TTC549 (cell line): ENCODE data around the gene HNRNPR.
"Not testable (repeated sequence)": the region's sequence is repeated elsewhere in the genome, so short reads cannot be mapped to it uniquely, and the experiment has no call there.

Source experiments
- FAIRE-seq: peaks from 2 replicates; lab custom pipeline; 2012; peaks lifted over from hg19 to GRCh38; lab: Jason Lieb, UNC

Gene HNRNPR

DNA sequence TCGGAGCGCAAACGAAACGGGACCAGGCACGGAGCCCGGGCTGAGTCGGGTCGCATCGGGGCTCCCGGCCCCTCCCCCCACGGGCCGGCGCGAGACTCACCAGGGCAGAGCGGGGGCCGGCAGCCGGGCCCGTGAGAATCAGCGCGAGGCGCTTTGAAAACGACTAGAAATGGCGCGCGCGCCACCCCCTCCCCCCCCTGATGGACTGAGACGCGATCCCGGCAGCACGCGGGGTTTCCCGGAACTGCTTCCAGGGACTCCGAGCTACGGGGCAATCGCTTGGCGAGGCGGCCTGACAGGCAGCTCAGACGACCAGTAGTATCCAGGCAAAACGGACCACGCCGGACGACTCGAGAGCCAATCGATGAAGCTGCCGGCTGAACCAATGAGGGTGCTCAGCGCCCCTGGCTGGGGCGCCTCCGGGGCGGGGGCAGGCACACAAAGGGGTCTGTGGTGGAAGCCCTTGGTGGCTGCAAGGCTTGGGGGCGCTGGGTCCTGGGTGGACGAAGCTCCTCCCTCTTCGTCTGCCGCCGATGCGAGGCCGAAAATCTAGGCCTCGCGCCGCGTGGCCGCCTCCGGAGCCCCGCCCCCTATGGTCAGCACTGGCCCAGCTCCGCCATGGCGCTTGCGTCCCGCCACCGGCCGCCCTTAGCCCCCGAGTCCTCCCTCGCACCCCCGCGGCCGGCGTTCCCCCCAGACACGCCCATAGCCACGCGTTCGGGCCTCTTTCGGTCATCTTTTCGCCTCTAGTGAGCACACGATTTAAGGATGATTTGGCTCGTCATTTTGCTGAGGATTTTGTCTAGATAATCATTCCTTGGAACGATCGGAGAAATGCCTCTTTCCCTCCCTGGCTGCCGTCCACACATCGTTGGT, at the start of gene HNRNPR:
TSS of gene HNRNPR (minus strand) at position 174 of the 876 bp plus-strand sequence. CDS start 3,276 bp downstream, outside the sequence.
- FAIRE-seq: peak; percentile 92

DNA sequence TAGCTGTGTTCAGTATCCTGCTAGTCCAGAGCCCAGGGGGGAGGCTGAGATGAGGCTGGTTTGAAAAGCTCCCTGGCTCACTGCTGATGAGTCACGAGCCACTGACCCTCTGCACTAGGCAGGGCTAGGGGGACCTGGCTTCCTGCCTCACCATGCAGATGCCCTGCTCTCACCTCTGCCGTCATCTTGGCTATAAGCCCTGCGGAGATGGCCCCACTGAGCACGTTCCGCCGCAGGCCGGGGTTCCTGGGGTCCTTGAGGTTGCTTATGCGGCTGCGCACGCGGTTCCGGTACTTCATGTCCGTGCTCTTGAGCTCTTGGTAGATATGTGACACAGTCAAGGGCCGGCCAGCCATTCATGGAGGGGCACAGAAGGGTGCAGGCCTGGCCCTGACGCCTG, 49.6 kb upstream of the HNRNPR start:
- no peak for FAIRE-seq

DNA sequence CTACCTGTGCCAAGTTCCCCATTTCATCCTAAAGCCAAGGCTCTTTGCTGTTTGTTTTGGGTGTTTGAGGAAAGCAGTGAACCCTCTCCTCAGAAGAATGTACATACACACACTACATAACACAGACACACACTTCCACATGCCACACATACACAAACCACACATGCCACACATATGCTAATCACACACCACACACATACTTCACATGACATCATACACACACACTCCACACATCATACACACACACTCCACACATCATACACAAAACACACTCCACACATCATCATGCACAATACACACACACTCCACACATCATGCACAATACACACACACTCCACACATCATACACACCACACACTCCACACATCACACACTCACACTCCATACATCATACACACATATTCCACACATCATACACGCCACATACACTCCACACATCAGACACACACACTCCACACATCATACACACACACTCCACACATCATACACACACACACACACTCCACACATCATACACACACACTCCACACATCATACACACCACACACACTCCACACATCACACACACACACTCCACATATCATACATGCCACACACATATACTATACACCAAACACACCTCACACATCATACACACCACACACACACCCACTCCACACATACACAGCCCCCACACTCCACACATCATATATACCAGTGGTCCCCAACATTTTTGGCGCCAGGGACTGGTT, 48.2 kb upstream of the HNRNPR start:
- no peak for FAIRE-seq

DNA sequence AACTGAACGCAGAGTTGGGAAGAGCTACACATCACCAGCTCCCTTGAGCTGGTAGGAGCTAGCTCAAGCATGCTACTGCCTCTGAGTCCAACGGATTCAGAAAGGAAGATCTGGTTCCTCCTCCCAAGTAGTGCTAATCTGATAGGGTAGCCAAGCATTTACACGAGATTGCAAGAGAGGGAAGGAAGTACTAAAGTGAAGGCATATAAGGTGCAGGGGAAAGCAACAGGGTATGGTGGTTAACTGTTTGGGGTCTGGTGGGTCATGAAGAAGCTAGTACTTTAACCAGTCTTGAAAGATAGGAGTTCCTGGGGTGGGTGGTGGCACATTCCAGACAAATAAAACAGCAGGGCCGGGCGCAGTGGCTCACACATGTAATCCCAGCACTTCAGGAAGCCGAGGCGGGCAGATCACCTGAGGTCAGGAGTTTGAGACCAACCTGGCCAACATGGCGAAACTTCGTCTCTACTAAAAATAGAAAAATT, 45.8 kb upstream of the HNRNPR start:
- no peak for FAIRE-seq

DNA sequence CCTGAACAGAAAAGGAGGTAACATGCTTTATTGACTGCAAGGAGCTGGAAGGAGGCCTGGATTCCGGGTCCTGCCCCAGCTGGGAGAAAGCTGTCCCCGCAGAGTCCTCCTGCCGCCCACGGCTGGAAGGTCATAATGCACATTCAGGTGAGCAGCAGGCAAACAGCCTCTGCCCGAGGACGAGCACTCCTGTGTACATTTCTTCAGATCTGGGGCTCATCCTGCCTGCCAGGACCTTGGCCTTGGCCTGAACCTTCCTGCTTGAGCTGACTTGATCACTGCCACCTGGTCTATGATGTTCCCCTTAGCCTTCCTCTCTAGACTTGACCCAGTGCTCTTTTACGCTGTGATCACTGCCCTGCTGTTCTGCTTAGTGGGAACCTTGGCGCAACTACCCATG, 43.4 kb upstream of the HNRNPR start:
- no peak for FAIRE-seq

DNA sequence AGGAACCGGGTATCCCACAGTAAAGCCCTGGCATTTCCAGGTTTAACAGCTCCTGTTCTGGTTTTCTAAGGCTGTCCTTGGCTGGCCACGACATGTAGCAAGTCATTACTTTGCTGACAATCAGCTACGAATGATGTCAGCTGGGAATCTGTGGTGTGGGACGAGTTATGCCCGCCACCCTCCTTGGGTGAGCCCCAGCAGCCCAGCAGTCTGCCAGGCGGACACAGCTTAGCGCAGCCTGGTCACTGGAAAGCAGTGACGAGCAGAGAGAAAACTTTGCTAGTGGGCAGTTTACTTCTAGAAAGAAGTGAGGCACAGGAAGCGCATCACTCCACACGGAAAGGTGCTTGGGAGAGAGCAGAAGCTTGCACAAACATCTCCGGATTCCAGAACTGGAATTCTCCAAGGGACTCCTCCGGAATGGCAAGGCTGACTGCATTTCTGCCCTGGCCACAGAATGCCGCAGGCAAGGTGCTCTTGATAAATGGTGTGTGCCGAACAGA, 41.1 kb upstream of the HNRNPR start:
- FAIRE-seq: no peak

DNA sequence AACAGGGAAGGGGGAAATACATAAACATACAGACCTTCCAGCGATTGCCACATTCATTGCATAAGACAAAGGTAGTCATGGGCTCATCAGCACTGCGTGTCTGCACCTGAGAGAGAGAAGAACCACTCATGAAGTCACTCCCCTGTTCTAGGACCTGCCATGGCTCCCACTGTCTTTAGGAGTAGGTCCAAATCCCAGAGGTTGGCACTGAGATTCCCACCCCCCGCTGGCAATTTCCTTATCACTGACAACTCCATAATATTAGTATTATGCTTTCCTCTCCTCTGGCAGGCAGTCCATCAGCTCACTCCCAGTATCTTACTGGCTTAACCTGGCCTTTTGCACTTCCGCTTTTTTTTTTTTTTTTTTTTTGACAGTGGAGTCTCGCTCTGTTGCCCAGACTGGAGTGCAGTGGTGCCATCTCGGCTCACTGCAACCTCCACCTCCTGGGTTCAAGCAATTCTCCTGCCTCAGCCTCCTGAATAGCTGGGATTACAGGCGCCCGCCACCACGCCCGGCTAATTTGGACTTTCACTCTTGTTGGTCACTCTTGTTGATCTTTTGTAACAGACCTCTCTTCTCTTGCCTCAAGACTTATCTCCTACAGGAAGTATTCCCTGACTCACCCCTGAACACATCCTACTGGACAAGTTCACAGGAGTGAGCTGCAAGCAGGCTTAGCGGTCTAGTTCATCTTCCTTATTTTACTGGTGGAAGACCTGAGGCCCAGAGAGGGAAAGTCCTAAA, 40.4 kb upstream of the HNRNPR start:
- FAIRE-seq: no peak

DNA sequence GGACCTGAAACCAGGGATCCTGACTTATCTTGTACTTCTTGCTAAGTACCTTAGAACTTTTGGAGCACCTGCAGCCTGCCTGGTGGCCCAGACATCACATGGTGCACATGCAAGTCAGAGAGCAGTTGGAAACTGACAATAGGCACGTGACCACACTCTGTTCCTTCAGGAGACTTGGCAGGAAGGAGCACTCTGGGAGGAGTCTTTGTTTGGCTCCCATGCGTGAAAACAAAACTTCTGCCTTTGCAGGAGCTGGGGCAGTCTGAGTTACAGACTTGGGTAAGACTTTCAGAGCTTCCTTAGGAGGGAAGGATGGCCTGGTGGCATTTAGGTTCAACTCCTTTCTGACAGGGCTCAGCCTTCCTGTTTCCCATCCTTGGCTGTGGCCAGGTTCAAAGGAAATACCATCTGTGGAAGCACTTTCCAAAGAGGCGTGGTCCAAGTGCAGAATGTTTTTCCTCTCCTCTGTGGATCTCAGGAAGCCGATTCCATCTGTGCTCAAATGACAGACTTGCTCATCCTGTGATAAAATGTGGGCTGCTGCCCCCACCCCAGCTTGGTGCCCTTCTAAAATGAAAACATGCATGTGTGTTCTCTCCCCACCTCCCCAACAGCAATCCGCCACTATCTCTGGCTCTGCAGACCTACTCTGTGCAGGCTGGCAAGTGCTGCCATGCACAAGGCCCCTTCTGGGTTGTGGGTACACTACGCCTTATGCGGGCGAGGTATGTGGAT, 39.7 kb upstream of the HNRNPR start:
- FAIRE-seq: no peak

DNA sequence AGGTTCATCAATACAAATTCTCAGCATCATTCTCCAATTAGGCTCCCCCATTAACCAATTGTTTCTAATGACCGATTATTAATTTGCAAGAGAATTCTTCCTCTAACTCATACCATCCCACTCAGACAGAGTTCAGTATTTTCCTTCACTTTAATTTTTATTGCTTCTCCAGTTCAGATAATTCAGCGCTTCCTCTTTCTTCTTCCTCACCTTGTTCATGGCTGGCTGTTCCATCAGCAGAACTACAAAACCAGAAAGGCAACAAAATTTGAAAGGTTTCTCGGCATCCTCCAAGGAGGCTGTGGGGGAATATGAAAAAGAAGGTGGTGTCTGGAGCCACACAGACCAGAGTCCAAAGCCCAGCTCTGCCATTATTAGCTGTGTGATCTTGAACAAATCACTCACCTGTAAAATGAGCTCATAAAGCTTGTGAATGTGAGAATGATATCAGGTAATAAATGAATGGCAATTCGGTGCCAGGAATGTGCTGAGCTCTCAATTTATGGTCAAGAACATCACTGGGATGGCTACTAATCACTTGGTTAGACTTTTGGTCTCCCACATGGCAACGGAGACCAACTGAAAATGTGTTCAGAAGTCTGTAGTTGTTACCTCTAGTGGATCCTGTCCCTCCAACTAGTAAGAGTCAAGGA, 37.3 kb upstream of the HNRNPR start:
- no peak for FAIRE-seq

DNA sequence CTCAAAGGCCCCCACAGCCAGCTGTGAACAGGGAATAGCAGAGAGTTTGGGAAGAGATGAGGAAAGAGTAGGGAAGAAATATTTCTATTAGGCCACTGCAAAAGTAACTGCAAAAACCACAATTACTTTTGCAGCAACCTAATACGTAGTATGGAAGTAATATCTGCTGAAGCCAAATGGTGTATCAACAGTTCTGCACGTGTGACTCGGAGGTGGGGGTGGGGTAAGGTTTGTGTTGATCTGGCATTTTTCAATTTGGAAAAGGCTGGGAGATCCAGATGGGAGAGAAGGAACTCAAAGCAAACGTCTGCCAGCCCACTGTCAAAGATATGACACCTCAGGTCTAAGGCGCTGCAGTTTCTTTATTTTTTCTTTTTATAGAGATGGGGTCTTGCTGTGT, 36.6 kb upstream of the HNRNPR start:
- FAIRE-seq: no peak

DNA sequence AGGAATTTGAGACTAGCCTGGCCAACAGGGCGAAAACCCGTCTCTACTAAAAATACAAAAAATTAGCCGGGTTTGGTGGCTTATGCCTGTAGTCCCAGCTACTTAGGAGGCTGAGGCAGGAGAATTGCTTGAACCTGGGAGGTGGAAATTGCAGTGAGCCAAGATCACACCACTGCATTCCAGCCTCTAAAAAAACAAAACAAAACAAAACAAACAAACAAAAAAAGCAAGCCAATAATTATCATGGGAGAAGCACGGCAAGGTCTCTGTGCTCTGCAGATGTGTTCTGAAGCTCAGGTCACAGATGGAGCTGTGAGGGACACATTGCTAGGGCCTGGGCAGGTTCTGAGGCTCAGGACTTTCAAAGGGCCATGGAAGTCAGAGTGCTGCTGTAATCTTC, 36.2 kb upstream of the HNRNPR start:
- not testable (repeated sequence) for FAIRE-seq

DNA sequence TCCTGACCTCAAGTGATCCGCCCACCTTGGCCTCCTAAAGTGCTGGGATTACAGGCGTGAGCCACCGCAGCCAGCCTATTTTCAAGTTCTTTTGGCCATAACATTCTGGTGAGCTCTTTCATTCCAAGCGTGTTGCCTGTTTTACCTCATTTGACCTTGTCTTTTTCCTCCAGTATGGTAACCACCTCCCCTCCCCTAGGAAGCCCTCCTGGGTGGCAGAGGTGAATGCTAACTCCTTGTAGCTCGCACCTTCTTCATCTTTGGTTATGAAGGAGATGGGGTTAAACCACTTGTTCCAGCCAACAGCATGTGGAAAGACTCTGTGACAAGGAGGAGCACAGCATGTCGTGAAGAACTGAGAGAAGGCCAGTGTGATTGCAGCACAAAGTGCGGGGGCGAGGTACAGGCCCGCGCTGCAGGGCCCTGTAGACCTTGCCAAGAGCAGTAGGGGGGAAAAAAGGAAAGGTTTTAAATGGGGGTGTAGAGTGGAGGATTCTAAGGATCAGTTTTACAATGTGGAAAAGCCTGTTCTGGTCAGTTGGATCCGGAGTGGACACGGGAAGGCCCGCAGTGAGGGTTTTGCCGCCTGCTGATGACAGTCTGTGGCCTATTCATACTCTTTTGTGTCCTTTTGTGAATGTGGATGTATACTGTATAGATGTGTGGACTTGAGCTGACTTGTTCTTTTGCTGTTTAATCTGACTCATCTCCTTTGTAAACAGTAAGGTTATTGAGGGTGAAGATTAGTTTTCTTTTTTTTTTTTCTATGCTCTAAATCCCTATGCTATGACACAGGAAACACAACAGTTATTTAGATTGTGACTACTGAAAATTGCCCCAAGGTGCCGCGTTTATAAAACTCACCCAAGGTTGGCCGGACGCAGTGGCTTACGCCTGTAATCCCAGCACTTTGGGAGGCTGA, 33.1 kb upstream of the HNRNPR start:
- FAIRE-seq: peak; percentile 46

DNA sequence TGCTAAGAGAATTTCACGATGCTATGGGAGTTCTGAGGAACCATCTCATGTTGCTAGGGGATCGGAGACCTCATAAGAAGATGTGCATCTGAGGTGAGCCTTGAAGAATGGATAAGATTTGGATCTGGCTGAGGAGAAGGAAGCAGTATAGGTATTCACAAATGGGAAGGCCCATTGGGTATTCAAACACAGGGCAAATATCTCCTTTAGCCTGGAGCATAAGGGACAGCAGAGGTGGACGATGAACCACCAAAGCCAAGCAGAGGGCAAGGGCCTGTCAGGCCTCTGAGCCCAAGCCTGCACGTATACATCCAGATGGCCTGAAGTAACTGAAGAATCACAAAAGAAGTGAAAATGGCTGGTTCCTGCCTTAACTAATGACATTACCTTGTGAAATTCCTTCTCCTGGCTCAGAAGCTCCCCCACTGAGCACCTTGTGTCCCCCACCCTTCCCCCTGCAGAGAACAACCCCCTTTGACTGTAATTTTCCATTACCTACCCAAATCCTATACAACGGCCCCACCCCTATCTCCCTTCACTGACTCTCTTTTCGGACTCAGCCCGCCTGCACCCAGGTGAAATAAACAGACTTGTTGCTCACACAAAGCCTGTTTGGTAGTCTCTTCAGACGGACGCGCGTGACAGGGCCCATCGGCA, 30.1 kb upstream of the HNRNPR start:
- FAIRE-seq: not testable (repeated sequence)

DNA sequence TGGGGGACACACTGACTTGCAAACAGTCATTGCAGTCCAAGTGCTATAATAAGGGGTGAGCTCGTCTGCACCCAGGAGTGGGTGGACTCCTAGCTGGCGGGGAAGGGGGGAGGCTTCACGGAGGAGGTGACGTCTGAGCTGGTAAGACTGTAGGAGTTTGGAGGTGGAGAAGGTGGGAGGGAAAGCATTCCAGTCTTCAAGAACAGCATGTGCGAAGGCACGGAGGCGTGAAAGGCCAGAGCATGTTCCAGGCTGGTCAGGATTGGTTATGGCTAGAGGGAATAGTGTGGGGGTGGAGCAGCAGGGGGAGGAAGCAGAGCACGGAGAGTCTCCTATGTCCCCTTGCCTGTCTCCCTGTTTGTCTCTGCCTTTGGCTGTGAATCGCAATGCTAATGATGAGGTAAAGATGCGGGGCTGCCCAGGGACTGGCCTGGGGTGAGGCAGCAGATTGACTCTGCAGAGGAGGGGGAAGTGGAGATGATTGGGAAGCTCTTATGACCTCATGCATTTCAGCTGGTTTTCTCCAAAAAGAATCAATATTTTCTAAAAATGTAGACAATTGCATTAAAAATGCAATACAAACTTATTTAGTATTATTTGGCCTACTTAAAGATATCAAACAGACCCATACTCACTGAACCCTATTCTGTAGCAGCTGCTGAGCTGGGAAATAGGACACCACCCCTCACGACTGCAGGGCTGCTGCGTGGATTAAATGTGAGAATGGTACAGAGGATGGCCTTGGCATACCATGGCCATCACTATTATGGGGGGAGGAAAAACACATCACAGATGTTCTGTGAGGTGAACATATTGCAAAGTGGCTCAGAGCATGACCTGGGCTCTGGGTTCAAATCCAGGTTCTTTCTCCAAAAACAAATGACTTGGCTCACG, 28.1 kb upstream of the HNRNPR start:
- no peak for FAIRE-seq

DNA sequence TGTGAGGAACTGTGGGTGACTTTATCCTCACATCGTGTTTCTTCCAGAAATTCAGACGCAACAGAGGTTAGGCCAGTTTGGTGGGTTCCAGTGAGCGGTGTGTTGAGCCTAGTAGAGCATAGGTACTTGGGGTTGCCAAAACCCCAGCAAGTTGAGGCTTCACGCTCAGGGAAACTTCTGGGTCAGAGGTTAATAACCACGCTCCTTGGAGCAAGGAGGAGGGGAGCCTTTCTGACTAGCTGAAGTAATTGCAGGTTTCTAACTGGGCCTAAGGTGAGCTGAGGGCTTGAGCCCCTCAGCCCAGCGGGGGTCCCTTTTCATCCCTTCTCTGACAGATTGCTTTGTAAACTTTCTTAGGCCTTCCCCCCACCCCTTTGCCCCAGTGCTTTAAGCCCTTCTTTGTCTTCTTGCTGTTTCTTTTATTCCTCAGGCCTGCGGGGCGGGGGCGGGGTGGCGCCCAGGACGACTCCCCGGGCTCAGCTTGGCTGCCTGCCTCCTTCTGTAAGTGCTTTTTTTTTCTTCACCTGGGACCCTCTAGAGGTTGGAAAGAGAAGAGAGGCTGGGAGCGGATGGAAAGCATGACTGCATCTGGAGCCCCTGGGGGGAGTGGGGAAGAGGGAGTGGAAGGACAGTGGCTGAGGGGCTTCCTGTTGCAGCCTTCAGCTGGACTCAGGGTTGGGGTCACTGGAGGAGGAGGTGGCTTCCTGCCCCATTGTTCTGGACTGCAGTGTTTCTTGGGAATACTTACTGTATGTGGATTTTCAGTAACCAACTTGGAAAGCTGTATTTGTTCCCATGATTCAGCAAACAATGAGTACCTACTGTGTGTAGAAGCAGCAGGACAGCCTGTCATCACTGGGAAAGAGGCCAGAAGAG, 26.9 kb upstream of the HNRNPR start:
- no peak for FAIRE-seq

DNA sequence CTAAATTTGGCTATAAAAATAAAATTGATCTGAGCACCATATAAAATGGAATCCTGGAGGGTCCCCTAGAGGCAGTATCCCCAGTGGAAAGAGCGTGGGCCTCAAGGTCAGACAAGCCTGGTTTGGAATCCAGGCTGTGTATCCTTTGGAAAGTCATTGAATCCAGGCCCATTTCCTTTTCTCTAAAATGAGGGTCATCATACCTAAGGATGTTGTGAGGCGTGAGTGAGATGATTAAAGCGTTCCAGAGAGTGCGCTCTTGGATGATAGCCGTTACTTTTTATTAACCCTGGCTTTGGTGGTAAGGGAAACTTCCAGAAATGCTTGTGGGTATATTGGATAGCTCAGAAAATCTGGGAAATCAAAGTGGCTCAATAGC, 26.2 kb upstream of the HNRNPR start:
- FAIRE-seq: no peak

DNA sequence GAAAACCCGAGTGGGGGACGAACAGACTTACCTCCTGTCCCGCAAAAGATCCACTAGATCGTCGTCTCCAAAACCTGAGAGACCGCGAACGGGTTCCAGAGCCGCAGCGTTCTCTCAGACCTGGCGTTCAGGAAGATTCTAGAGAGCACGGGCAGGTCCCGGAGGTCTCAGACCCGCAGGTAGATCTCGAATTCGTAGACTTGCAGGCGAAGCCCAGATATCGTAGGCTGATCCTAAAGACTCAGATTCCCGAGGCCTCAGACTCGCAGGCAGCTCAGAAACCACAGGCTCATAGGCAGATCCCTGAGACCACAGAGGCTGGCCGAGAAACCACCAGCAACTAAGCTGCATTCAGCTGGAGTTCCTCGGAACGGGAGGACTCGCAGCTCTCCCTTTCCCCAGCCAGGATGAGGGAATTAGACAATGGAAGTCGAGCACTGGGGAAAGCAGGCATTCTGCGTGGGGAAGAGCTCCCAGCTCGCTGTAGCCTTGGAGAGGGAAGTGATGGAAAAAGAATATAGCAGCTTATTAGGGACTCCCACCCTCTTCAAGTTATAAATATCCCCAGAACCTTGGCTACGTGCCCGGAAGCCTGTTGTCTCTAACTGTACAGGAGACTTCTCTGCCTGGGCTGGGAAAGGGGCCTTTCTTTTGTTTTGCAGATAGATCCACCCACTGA, 25.4 kb upstream of the HNRNPR start, which contains the start of gene ZNF436:
TSS of gene ZNF436 (minus strand) at position 502 of the 679 bp plus-strand sequence. CDS start 1,831 bp downstream, outside the sequence.
- FAIRE-seq: no peak
